SK-N-SH treated with all-trans-retinoic acid at 6 μM for 48 hours (cell line): ENCODE results near the gene PTRH2.

ENCODE experiments used
- ATAC-seq: fragments of 200-7000 bp; cut with Tn5 transposase; 3 replicates; pipeline ENCODE4 v1.9.1; 2020; ENCODE audit warnings: mild to moderate bottlenecking, moderate library complexity
- ARNTL ChIP-seq: fragments of 450-650 bp; formaldehyde crosslinking; IDR thresholded peaks from 2 replicates; pipeline ENCODE4 v1.5.0; 2020; ENCODE audit warnings: low read depth, mild to moderate bottlenecking, moderate library complexity, borderline replicate concordance
- BACH2 ChIP-seq: fragments of 250-450 bp; sonication (Bioruptor Pico); IDR thresholded peaks from 2 replicates; pipeline ENCODE4 v1.9.0; 2021; ENCODE audit warnings: mild to moderate bottlenecking, borderline replicate concordance
- CSDC2 ChIP-seq: fragments of 250-450 bp; sonication (Bioruptor Pico); IDR thresholded peaks from 2 replicates; pipeline ENCODE4 v1.5.0; 2020; ENCODE audit warnings: mild to moderate bottlenecking, moderate library complexity
- ESRRG ChIP-seq: fragments of 250-450 bp; sonication (Bioruptor Pico); IDR thresholded peaks from 2 replicates; pipeline ENCODE4 v1.6.1; 2021; ENCODE audit warnings: mild to moderate bottlenecking
- GLIS3 ChIP-seq: fragments of 250-450 bp; sonication (Bioruptor Pico); IDR thresholded peaks from 2 replicates; pipeline ENCODE4 v1.5.0; 2020; ENCODE audit warnings: mild to moderate bottlenecking, moderate library complexity
- OSR1 ChIP-seq: fragments of 250-450 bp; sonication (Bioruptor Pico); IDR thresholded peaks from 2 replicates; pipeline ENCODE4 v1.8.0; 2022; ENCODE audit warnings: moderate library complexity, mild to moderate bottlenecking, inconsistent platforms
- PPARA ChIP-seq: fragments of 250-450 bp; sonication (Bioruptor Pico); IDR thresholded peaks from 2 replicates; pipeline ENCODE4 v1.5.0; 2020; ENCODE audit warnings: mild to moderate bottlenecking, borderline replicate concordance
- SNAI2 ChIP-seq: fragments of 250-450 bp; sonication (Bioruptor Pico); IDR thresholded peaks from 2 replicates; pipeline ENCODE4 v1.5.0; 2020; ENCODE audit warnings: mild to moderate bottlenecking, moderate library complexity
- TCF4 ChIP-seq: fragments of 250-450 bp; sonication (Bioruptor Pico); IDR thresholded peaks from 2 replicates; pipeline ENCODE4 v1.8.0; 2021; ENCODE audit warnings: mild to moderate bottlenecking, moderate library complexity, borderline replicate concordance
- TOX ChIP-seq: fragments of 250-450 bp; sonication (Bioruptor Pico); IDR thresholded peaks from 2 replicates; pipeline ENCODE4 v1.8.0; 2021; ENCODE audit warnings: mild to moderate bottlenecking, moderate library complexity, borderline replicate concordance
- ZC3H10 ChIP-seq: fragments of 250-450 bp; sonication (Bioruptor Pico); IDR thresholded peaks from 2 replicates; pipeline ENCODE4 v1.5.1; 2021; ENCODE audit warnings: mild to moderate bottlenecking, moderate library complexity
- ZFP3 ChIP-seq: fragments of 250-450 bp; sonication (Bioruptor Pico); IDR thresholded peaks from 2 replicates; pipeline ENCODE4 v1.5.0; 2020; ENCODE audit warnings: mild to moderate bottlenecking, moderate library complexity
- ZFP30 ChIP-seq: fragments of 450-650 bp; formaldehyde crosslinking; IDR thresholded peaks from 2 replicates; pipeline ENCODE4 v1.5.0; 2022; ENCODE audit warnings: mild to moderate bottlenecking, moderate library complexity
- ZNF565 ChIP-seq: fragments of 450-650 bp; formaldehyde crosslinking; conservative IDR thresholded peaks from 2 replicates; pipeline ENCODE4 v1.5.0; 2020; ENCODE audit warnings: low read depth, mild to moderate bottlenecking, moderate library complexity
- ZNF70 ChIP-seq: fragments of 450-650 bp; formaldehyde crosslinking; IDR thresholded peaks from 2 replicates; pipeline ENCODE4 v1.5.0; 2020; ENCODE audit warnings: mild to moderate bottlenecking, moderate library complexity
- ZNF8 ChIP-seq: fragments of 450-650 bp; formaldehyde crosslinking; IDR thresholded peaks from 2 replicates; pipeline ENCODE4 v1.5.0; 2020; ENCODE audit warnings: mild to moderate bottlenecking, moderate library complexity
- TF ChIP-seq, protein P1 (sequence below): fragments of 250-450 bp; sonication (Bioruptor Pico); IDR thresholded peaks from 2 replicates; pipeline ENCODE4 v1.8.0; 2021; ENCODE audit warnings: low read depth, mild to moderate bottlenecking, moderate library complexity, borderline replicate concordance
- TF ChIP-seq, protein P2 (sequence below): fragments of 250-450 bp; sonication (Bioruptor Pico); IDR thresholded peaks from 2 replicates; pipeline ENCODE4 v1.5.1; 2020; ENCODE audit warnings: low read depth, mild to moderate bottlenecking, moderate library complexity
- TF ChIP-seq, protein P3 (sequence below): fragments of 250-450 bp; sonication (Bioruptor Pico); IDR thresholded peaks from 2 replicates; pipeline ENCODE4 v1.8.0; 2020; ENCODE audit warnings: mild to moderate bottlenecking, moderate library complexity, borderline replicate concordance
- TF ChIP-seq, protein P4 (sequence below): fragments of 250-450 bp; sonication (Bioruptor Pico); IDR thresholded peaks from 2 replicates; pipeline ENCODE4 v1.5.1; 2021; ENCODE audit warnings: mild to moderate bottlenecking, moderate library complexity

PTRH2 gene

DNA sequence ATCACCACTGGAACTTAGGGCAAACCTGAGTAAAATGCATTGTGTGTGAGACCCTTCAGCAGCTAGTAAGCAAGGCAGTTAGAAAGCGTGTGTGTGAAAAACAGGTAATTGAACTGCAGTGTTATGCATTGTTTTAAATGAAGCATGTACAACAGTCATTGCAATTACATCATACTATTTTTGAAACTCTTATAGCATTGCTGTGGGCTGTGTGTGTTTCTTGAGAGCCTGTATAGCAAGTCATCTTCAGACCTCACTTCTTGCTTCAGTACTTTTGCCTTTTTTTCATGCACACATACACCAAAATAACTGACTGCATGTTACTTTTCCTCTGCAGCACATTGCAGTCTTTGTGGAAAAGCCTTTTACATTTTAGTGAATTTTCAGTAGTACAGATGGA lies 19.2 kb downstream of the PTRH2 start:
- TF ChIP-seq, protein P1, sequence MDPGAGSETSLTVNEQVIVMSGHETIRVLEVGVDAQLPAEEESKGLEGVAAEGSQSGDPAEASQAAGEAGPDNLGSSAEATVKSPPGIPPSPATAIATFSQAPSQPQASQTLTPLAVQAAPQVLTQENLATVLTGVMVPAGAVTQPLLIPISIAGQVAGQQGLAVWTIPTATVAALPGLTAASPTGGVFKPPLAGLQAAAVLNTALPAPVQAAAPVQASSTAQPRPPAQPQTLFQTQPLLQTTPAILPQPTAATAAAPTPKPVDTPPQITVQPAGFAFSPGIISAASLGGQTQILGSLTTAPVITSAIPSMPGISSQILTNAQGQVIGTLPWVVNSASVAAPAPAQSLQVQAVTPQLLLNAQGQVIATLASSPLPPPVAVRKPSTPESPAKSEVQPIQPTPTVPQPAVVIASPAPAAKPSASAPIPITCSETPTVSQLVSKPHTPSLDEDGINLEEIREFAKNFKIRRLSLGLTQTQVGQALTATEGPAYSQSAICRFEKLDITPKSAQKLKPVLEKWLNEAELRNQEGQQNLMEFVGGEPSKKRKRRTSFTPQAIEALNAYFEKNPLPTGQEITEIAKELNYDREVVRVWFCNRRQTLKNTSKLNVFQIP (CRISPR knock-in tag), result no peak
- TF ChIP-seq, protein P2, sequence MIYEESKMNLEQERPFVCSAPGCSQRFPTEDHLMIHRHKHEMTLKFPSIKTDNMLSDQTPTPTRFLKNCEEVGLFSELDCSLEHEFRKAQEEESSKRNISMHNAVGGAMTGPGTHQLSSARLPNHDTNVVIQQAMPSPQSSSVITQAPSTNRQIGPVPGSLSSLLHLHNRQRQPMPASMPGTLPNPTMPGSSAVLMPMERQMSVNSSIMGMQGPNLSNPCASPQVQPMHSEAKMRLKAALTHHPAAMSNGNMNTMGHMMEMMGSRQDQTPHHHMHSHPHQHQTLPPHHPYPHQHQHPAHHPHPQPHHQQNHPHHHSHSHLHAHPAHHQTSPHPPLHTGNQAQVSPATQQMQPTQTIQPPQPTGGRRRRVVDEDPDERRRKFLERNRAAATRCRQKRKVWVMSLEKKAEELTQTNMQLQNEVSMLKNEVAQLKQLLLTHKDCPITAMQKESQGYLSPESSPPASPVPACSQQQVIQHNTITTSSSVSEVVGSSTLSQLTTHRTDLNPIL (CRISPR knock-in tag), result no peak
- no peak; the same call in 2 of the 3 replicates for ATAC-seq

DNA sequence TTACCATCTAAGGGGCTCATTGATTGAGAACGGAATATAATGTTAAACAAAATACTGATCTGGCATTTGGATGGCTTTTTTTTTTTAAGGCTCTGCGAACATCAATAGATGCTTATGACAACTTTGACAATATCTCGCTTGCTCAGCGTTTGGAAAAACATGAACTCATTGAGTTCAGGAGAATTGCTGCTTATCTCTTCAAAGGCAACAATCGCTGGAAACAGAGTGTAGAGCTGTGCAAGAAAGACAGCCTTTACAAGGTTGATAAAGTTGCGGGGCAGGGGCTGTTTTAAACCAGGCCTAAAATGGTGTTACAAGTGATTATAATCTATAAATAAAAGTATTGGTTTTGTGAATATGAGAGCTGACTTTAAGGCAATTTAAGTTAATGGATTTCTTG lies 22.3 kb downstream of the PTRH2 start:
- ATAC-seq, result no peak
- no peak for TF ChIP-seq ZNF565 (CRISPR knock-in tag)
- TF ChIP-seq, all 23 proteins: peak for 0

DNA sequence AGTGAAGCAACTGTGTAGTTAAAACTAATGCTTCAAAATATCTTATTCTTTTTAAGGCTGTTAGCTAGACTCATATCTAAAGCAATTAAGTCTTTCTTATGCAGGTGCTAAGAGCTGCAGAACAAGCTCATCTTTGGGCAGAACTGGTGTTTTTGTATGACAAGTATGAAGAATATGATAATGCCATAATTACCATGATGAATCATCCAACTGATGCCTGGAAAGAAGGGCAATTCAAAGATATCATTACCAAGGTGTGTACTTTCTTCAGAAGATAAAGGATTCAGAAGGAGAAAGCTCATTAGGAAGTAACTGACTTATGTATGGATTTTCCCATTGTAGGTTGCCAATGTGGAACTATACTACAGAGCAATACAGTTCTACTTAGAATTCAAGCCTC lies 23.9 kb downstream of the PTRH2 start:
- ATAC-seq, result no peak
- TF ChIP-seq ESRRG (CRISPR knock-in tag) (no peak), BACH2 (no peak), ZC3H10 (CRISPR knock-in tag) (no peak), PPARA (CRISPR knock-in tag) (no peak), SNAI2 (CRISPR knock-in tag) (no peak), ZNF70 (no peak), ZFP3 (CRISPR knock-in tag) (no peak)
- TF ChIP-seq, protein P3, sequence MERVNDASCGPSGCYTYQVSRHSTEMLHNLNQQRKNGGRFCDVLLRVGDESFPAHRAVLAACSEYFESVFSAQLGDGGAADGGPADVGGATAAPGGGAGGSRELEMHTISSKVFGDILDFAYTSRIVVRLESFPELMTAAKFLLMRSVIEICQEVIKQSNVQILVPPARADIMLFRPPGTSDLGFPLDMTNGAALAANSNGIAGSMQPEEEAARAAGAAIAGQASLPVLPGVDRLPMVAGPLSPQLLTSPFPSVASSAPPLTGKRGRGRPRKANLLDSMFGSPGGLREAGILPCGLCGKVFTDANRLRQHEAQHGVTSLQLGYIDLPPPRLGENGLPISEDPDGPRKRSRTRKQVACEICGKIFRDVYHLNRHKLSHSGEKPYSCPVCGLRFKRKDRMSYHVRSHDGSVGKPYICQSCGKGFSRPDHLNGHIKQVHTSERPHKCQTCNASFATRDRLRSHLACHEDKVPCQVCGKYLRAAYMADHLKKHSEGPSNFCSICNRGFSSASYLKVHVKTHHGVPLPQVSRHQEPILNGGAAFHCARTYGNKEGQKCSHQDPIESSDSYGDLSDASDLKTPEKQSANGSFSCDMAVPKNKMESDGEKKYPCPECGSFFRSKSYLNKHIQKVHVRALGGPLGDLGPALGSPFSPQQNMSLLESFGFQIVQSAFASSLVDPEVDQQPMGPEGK (CRISPR knock-in tag), result no peak
- TF ChIP-seq, protein P4, sequence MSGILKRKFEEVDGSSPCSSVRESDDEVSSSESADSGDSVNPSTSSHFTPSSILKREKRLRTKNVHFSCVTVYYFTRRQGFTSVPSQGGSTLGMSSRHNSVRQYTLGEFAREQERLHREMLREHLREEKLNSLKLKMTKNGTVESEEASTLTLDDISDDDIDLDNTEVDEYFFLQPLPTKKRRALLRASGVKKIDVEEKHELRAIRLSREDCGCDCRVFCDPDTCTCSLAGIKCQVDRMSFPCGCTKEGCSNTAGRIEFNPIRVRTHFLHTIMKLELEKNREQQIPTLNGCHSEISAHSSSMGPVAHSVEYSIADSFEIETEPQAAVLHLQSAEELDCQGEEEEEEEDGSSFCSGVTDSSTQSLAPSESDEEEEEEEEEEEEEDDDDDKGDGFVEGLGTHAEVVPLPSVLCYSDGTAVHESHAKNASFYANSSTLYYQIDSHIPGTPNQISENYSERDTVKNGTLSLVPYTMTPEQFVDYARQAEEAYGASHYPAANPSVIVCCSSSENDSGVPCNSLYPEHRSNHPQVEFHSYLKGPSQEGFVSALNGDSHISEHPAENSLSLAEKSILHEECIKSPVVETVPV (CRISPR knock-in tag), result no peak

DNA sequence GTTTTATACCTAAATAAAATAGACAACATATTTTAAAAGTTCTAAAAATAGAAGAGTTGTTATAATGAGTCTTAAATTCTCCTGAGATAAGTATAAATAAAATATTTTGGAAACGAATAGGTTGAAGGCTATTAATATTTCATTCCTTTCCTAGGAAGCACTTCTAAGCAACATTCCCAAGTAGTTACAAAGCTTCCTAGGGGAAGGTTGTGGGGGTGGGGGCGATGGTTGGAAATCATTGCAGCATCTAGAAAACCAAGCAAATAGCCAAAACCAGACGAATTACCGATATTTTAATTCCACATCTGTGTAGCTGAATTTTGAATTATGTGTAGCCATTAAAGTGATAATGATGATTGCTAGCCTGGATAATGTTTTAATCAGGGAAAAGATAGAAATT lies 26.9 kb downstream of the PTRH2 start:
- TF ChIP-seq ZNF70, result no peak
- no peak for TF ChIP-seq TCF4 (CRISPR knock-in tag)
- TF ChIP-seq TOX (CRISPR knock-in tag), result no peak
- TF ChIP-seq, all 23 proteins: peak for 0
- ATAC-seq, result peak; percentile 42; the same call in 1 of the 3 replicates

DNA sequence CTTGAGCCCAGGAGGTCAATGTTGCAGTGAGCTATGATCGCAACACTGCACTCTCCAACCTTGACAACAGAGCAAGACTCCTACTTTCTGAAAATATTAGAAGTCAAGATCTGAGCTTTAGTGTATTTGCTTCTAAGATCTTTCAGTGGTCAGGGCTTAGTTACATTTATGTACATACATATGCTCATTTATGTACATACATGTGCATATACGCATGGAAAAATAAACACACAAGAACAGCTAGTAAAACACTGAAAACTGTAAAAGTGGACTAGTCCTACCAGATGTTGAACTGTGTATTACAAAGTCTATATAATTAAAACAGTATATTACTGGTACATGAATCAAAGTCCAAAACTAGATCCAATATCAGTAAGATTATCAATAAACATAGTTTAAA lies 28.3 kb downstream of the PTRH2 start:
- no peak for TF ChIP-seq ZC3H10 (CRISPR knock-in tag)
- TF ChIP-seq, protein P1 (CRISPR knock-in tag), result no peak
- TF ChIP-seq, protein P2 (CRISPR knock-in tag), result no peak
- no peak for TF ChIP-seq ZNF8
- no peak for TF ChIP-seq GLIS3 (CRISPR knock-in tag)
- TF ChIP-seq BACH2, result no peak
- no peak for TF ChIP-seq TOX (CRISPR knock-in tag)
- no peak for TF ChIP-seq TCF4 (CRISPR knock-in tag)
- no peak for TF ChIP-seq OSR1
- TF ChIP-seq, protein P3 (CRISPR knock-in tag), result no peak
- TF ChIP-seq ZNF70, result no peak
- TF ChIP-seq, protein P4 (CRISPR knock-in tag), result no peak
- TF ChIP-seq ZFP30 (CRISPR knock-in tag), result no peak
- no peak for TF ChIP-seq ARNTL (CRISPR knock-in tag)
- no peak for TF ChIP-seq CSDC2
- no peak for TF ChIP-seq PPARA (CRISPR knock-in tag)
- TF ChIP-seq, all 23 proteins: peak for 0
- no peak for ATAC-seq
